ENCODE data around the gene SLC35A5. TPM values are rescaled to one million over a fixed set of nuclear protein-coding genes. Genes with fewer than 3 reads are reported as not detected.

Gene SLC35A5
- total RNA-seq, 1 donor from 2014 or later = 26.1 TPM

DNA sequence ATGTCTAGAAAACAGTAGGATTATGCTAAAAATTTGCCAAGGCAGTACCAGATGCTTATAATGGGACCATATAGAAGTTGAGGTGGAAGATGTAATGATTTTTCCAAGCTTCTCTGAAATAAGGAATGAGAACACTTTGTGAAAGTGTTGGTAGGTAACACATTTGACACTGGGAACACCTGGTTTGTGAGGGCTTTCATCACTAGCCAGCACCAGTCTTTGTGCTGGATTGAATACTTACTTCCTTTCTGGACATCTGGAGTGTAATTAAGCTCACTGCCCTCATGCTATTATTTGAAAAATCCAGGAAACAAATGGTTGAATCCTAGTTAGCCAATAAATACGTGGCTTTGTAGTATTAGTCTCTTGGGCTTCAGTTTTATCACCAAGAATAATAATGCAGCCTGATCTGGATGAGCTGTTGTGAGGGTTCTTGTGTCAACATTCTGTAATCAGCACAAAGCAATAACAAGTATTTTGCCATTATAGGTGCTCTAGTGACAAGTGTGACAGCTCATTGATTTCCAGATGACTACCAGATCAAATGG, 66.1 kb downstream of the SLC35A5 start:
- Histone ChIP-seq H3K36me3 (ENCODE audit: insufficient read depth, low read length) (peaks cover 14% of the 10 kb centered on the region), H3K4me3 (ENCODE audit: insufficient read depth, low read depth, low read length) (no peak overlapping the region), H3K79me2 (ENCODE audit: insufficient read depth, low read length) (peaks cover 38% of the 10 kb centered on the region), H3K27ac (ENCODE audit: low read depth, low read length) (no peak overlapping the region), H2AFZ (ENCODE audit: low read depth, low read length) (no peak overlapping the region), H3K27me3 (ENCODE audit: insufficient read depth, low read length) (no peaks in the 10 kb centered on the region), H3K4me2 (ENCODE audit: low read length) (no peak overlapping the region), H4K20me1 (ENCODE audit: insufficient read depth, low read length) (peaks cover 4% of the 10 kb centered on the region), H3K9ac (ENCODE audit: low read length) (no peak overlapping the region), H3K4me1 (ENCODE audit: insufficient read depth, low read length) (peaks cover 22% of the 10 kb centered on the region), H3K9me3 (ENCODE audit: insufficient read depth, low read depth, low read length) (no peaks in the 10 kb centered on the region)
- DNase-seq (ENCODE audit: low read depth) (no peak), FAIRE-seq (peak; percentile 45)
- H3K36me3 Mint-ChIP-seq (ENCODE audit: low read depth, unreplicated experiment) = peaks cover 2% of the 10 kb centered on the region
- no peak for TF ChIP-seq EZH2 (IDR thresholded peaks at IDR 0.05; ENCODE audit: insufficient read depth, low read length)
- TF ChIP-seq, protein P1, sequence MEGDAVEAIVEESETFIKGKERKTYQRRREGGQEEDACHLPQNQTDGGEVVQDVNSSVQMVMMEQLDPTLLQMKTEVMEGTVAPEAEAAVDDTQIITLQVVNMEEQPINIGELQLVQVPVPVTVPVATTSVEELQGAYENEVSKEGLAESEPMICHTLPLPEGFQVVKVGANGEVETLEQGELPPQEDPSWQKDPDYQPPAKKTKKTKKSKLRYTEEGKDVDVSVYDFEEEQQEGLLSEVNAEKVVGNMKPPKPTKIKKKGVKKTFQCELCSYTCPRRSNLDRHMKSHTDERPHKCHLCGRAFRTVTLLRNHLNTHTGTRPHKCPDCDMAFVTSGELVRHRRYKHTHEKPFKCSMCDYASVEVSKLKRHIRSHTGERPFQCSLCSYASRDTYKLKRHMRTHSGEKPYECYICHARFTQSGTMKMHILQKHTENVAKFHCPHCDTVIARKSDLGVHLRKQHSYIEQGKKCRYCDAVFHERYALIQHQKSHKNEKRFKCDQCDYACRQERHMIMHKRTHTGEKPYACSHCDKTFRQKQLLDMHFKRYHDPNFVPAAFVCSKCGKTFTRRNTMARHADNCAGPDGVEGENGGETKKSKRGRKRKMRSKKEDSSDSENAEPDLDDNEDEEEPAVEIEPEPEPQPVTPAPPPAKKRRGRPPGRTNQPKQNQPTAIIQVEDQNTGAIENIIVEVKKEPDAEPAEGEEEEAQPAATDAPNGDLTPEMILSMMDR (IDR thresholded peaks at IDR 0.05; ENCODE audit: insufficient read depth, low read depth, low read length) = no peak
- H3K4me3 Mint-ChIP-seq (ENCODE audit: unreplicated experiment) = no peak overlapping the region
- H3K9me3 Mint-ChIP-seq (ENCODE audit: unreplicated experiment) = no peaks in the 10 kb centered on the region
- H3K27me3 Mint-ChIP-seq (ENCODE audit: low read depth, unreplicated experiment) = no peaks in the 10 kb centered on the region
- H3K27ac Mint-ChIP-seq (ENCODE audit: unreplicated experiment) = no peak overlapping the region
- peaks cover 28% of the 10 kb centered on the region for H3K4me1 Mint-ChIP-seq (ENCODE audit: low read depth, unreplicated experiment)

DNA sequence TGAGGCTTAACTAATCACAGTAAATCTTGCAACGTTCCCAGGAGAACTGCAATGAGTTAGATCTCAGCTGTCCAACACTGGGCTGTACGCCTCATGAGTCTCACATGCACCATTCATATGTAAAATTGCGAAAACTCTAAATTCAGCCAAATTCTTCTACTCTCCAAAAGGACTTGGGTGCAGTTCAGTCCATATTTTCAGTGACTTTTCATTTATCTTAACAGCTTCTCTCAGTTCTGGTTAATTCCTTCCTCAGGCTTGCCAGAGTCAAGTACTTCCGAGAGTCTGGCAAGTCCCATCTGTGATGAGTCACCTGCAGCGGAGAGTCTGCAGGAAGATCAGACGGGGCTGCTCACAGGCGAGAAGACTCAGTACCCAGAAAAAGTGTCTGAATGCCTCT, 67.6 kb downstream of the SLC35A5 start:
- peak; percentile 93 for FAIRE-seq
- peak; percentile 97 for DNase-seq (ENCODE audit: low read depth)
- H3K9me3 Mint-ChIP-seq (ENCODE audit: unreplicated experiment) = no peaks in the 10 kb centered on the region

GRCh38 chr3:112631257-112631656, 69.4 kb downstream of the SLC35A5 start:
- no peak overlapping the region for H3K4me3 Mint-ChIP-seq (ENCODE audit: unreplicated experiment)

More for the DNA sequence above, 67.6 kb downstream of the SLC35A5 start:
- H3K4me3 ChIP-seq (ENCODE audit: insufficient read depth, low read depth, low read length) = peak overlapping the region; percentile 21
- peaks cover 38% of the 10 kb centered on the region for H3K4me1 Mint-ChIP-seq (ENCODE audit: low read depth, unreplicated experiment)
- H3K9ac ChIP-seq (ENCODE audit: low read length) = peak overlapping the region; percentile 6
- TF ChIP-seq, protein P1 (IDR thresholded peaks at IDR 0.05; ENCODE audit: insufficient read depth, low read depth, low read length) = no peak
- TF ChIP-seq EZH2 (IDR thresholded peaks at IDR 0.05; ENCODE audit: insufficient read depth, low read length) = no peak
- no peaks in the 10 kb centered on the region for H3K27me3 ChIP-seq (ENCODE audit: insufficient read depth, low read length)
- H3K27ac Mint-ChIP-seq (ENCODE audit: unreplicated experiment) = peak overlapping the region; percentile 78
- H3K79me2 ChIP-seq (ENCODE audit: insufficient read depth, low read length) = peaks cover 52% of the 10 kb centered on the region
- peak overlapping the region; percentile 13 for H3K27ac ChIP-seq (ENCODE audit: low read depth, low read length)
- peaks cover 14% of the 10 kb centered on the region for H3K36me3 ChIP-seq (ENCODE audit: insufficient read depth, low read length)
- no peaks in the 10 kb centered on the region for H3K27me3 Mint-ChIP-seq (ENCODE audit: low read depth, unreplicated experiment)
- peak overlapping the region; percentile 68 for H3K4me2 ChIP-seq (ENCODE audit: low read length)
- H3K9me3 ChIP-seq (ENCODE audit: insufficient read depth, low read depth, low read length) = no peaks in the 10 kb centered on the region
- H3K36me3 Mint-ChIP-seq (ENCODE audit: low read depth, unreplicated experiment) = peaks cover 2% of the 10 kb centered on the region
- peaks cover 8% of the 10 kb centered on the region for H4K20me1 ChIP-seq (ENCODE audit: insufficient read depth, low read length)
- H3K4me3 Mint-ChIP-seq (ENCODE audit: unreplicated experiment) = peak overlapping the region; percentile 45
- H3K4me1 ChIP-seq (ENCODE audit: insufficient read depth, low read length) = peaks cover 32% of the 10 kb centered on the region
- H2AFZ ChIP-seq (ENCODE audit: low read depth, low read length) = no peak overlapping the region

More at GRCh38 chr3:112631257-112631656, 69.4 kb downstream of the SLC35A5 start:
- no peaks in the 10 kb centered on the region for H3K36me3 Mint-ChIP-seq (ENCODE audit: low read depth, unreplicated experiment)
- no peaks in the 10 kb centered on the region for H3K9me3 Mint-ChIP-seq (ENCODE audit: unreplicated experiment)
- Histone ChIP-seq H3K79me2 (ENCODE audit: insufficient read depth, low read length) (peaks cover 67% of the 10 kb centered on the region), H3K9ac (ENCODE audit: low read length) (no peak overlapping the region), H3K4me2 (ENCODE audit: low read length) (no peak overlapping the region), H3K27ac (ENCODE audit: low read depth, low read length) (no peak overlapping the region), H3K4me1 (ENCODE audit: insufficient read depth, low read length) (peaks cover 43% of the 10 kb centered on the region), H2AFZ (ENCODE audit: low read depth, low read length) (no peak overlapping the region), H3K27me3 (ENCODE audit: insufficient read depth, low read length) (no peaks in the 10 kb centered on the region), H3K36me3 (ENCODE audit: insufficient read depth, low read length) (peaks cover 12% of the 10 kb centered on the region), H3K9me3 (ENCODE audit: insufficient read depth, low read depth, low read length) (no peaks in the 10 kb centered on the region), H4K20me1 (ENCODE audit: insufficient read depth, low read length) (peaks cover 18% of the 10 kb centered on the region), H3K4me3 (ENCODE audit: insufficient read depth, low read depth, low read length) (no peak overlapping the region)
- H3K27me3 Mint-ChIP-seq (ENCODE audit: low read depth, unreplicated experiment) = no peaks in the 10 kb centered on the region
- DNase-seq (ENCODE audit: low read depth) (no peak), FAIRE-seq (no peak)
- TF ChIP-seq EZH2 (IDR thresholded peaks at IDR 0.05; ENCODE audit: insufficient read depth, low read length) = no peak
- TF ChIP-seq, protein P1 (IDR thresholded peaks at IDR 0.05; ENCODE audit: insufficient read depth, low read depth, low read length) = no peak
- peaks cover 51% of the 10 kb centered on the region for H3K4me1 Mint-ChIP-seq (ENCODE audit: low read depth, unreplicated experiment)
- H3K27ac Mint-ChIP-seq (ENCODE audit: unreplicated experiment) = no peak overlapping the region

Data from astrocyte (in vitro differentiated cells and primary cell).